ENCODE results near the gene VPS35. TPM values are rescaled to one million over a fixed set of nuclear protein-coding genes. Genes with fewer than 3 reads are reported as not detected.

The VPS35 gene
- total and polyA plus RNA-seq, 10 of the 15 experiments (the other 5 are each of a cell fraction or from before 2014, with no cell fraction given) = 28.5 to 125 (median 60.6) TPM

DNA sequence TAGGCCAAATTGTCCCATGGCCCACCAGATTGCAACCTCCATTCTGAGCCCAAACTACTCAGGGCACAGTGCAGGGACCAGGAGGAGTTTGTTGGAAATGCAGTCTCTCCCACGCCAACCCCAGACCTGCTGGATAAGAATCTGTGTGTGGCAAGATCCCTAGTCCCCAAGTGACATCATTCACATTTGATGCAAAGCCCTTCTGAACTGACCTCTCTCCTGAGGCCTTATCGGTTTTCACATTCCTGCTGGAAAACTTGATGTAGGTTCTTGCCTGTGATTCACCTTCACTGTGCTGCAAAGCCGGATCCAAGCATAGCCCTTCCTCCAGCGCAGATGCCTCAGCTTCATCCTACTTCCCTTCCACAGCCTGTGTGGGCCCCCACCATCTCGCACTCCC lies 61.2 kb downstream of the VPS35 start:
- TF ChIP-seq NR2C2 (IDR thresholded peaks at IDR 0.05; ENCODE audit: borderline replicate concordance, control insufficient read depth, insufficient read length, low read depth) = no peak
- no peak for TF ChIP-seq CBFB (IDR thresholded peaks at IDR 0.05; ENCODE audit: low read depth)
- TF ChIP-seq SIX5 (IDR thresholded peaks at IDR 0.05; ENCODE audit: low read depth, low read length, severe bottlenecking) = no peak
- TF ChIP-seq EP300 (IDR thresholded peaks at IDR 0.05; ENCODE audit: borderline replicate concordance in 1 of 2, control insufficient read depth in 1 of 2, low read depth in 2 of 2, low read length in 2 of 2) = no peak
- TF ChIP-seq, protein P1, sequence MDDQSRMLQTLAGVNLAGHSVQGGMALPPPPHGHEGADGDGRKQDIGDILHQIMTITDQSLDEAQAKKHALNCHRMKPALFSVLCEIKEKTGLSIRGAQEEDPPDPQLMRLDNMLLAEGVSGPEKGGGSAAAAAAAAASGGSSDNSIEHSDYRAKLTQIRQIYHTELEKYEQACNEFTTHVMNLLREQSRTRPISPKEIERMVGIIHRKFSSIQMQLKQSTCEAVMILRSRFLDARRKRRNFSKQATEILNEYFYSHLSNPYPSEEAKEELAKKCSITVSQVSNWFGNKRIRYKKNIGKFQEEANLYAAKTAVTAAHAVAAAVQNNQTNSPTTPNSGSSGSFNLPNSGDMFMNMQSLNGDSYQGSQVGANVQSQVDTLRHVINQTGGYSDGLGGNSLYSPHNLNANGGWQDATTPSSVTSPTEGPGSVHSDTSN (IDR thresholded peaks at IDR 0.05; ENCODE audit: insufficient replicate concordance, low read depth, low read length) = no peak
- no peak for TF ChIP-seq ETV6 (conservative IDR thresholded peaks at IDR 0.05 in 1 of 2, IDR thresholded peaks at IDR 0.05 in 1 of 2; ENCODE audit: borderline replicate concordance in 1 of 2, low read depth in 1 of 2)
- TF ChIP-seq TARDBP (IDR thresholded peaks at IDR 0.05; ENCODE audit: borderline replicate concordance) = no peak
- TF ChIP-seq SPI1 (IDR thresholded peaks at IDR 0.05; ENCODE audit: borderline replicate concordance, insufficient read depth, low read depth, low read length) = no peak
- TF ChIP-seq, protein P2, sequence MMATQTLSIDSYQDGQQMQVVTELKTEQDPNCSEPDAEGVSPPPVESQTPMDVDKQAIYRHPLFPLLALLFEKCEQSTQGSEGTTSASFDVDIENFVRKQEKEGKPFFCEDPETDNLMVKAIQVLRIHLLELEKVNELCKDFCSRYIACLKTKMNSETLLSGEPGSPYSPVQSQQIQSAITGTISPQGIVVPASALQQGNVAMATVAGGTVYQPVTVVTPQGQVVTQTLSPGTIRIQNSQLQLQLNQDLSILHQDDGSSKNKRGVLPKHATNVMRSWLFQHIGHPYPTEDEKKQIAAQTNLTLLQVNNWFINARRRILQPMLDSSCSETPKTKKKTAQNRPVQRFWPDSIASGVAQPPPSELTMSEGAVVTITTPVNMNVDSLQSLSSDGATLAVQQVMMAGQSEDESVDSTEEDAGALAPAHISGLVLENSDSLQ (IDR thresholded peaks at IDR 0.05) = no peak
- TF ChIP-seq, protein P3, sequence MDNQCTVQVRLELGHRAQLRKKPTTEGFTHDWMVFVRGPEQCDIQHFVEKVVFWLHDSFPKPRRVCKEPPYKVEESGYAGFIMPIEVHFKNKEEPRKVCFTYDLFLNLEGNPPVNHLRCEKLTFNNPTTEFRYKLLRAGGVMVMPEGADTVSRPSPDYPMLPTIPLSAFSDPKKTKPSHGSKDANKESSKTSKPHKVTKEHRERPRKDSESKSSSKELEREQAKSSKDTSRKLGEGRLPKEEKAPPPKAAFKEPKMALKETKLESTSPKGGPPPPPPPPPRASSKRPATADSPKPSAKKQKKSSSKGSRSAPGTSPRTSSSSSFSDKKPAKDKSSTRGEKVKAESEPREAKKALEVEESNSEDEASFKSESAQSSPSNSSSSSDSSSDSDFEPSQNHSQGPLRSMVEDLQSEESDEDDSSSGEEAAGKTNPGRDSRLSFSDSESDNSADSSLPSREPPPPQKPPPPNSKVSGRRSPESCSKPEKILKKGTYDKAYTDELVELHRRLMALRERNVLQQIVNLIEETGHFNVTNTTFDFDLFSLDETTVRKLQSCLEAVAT (IDR thresholded peaks at IDR 0.05) = no peak
- no peak for TF ChIP-seq RELA (IDR thresholded peaks at IDR 0.05; ENCODE audit: borderline replicate concordance, partially characterized antibody)
- no peak for TF ChIP-seq FOXM1 (IDR thresholded peaks at IDR 0.05; ENCODE audit: low read depth, low read length)
- no peak for TF ChIP-seq ZNF622 (IDR thresholded peaks at IDR 0.05)
- TF ChIP-seq TCF12 (IDR thresholded peaks at IDR 0.05; ENCODE audit: low read depth, low read length) = no peak
- no peak for TF ChIP-seq DPF2 (IDR thresholded peaks at IDR 0.05)
- no peak for TF ChIP-seq MYB (IDR thresholded peaks at IDR 0.05; ENCODE audit: borderline replicate concordance, low read depth, low read length)
- TF ChIP-seq NRF1 (conservative IDR thresholded peaks at IDR 0.05; ENCODE audit: low read depth, low read length) = no peak
- TF ChIP-seq, protein P4, sequence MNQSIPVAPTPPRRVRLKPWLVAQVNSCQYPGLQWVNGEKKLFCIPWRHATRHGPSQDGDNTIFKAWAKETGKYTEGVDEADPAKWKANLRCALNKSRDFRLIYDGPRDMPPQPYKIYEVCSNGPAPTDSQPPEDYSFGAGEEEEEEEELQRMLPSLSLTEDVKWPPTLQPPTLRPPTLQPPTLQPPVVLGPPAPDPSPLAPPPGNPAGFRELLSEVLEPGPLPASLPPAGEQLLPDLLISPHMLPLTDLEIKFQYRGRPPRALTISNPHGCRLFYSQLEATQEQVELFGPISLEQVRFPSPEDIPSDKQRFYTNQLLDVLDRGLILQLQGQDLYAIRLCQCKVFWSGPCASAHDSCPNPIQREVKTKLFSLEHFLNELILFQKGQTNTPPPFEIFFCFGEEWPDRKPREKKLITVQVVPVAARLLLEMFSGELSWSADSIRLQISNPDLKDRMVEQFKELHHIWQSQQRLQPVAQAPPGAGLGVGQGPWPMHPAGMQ (IDR thresholded peaks at IDR 0.05; ENCODE audit: borderline replicate concordance) = no peak
- no peak for TF ChIP-seq RAD21 (IDR thresholded peaks at IDR 0.05; ENCODE audit: insufficient read depth, low read depth, low read length)
- no peak for TF ChIP-seq HDAC6 (IDR thresholded peaks at IDR 0.05; ENCODE audit: unreplicated experiment)
- H2AFZ ChIP-seq (ENCODE audit: control insufficient read depth, low read depth, low read length) = no peak overlapping the region
- H3K36me3 ChIP-seq (ENCODE audit: control insufficient read depth in 2 of 2, insufficient read depth in 2 of 2, low read length in 1 of 2) = no peaks in the 10 kb centered on the region
- H3K4me2 ChIP-seq (ENCODE audit: control insufficient read depth, insufficient read depth) = no peak overlapping the region
- H4K20me1 ChIP-seq (ENCODE audit: control insufficient read depth, insufficient read depth) = no peaks in the 10 kb centered on the region
- SMC1A ChIA-PET (ENCODE audit: uncharacterized antibody, unreplicated experiment) = no interaction called here
- no peak for ATAC-seq
- no peak for DNase-seq (ENCODE audit: low read depth, low spot score)
- H3K27me3 ChIP-seq (replicated peaks in 1 of 2; ENCODE audit: control insufficient read depth in 2 of 2, insufficient read depth in 2 of 2, low read length in 1 of 2) = no peaks in the 10 kb centered on the region
- RAD21 ChIA-PET (ENCODE audit: unreplicated experiment) = no interaction called here
- H3K4me3 ChIP-seq = no peak overlapping the region
- no peaks in the 10 kb centered on the region for H3K79me2 ChIP-seq (ENCODE audit: control insufficient read depth, insufficient read depth, low read length)
- CTCF ChIA-PET = no interaction called here
- in situ Hi-C loops (cut with MboI) (no loop called here), intact Hi-C loops (cut with micrococcal nuclease; ENCODE audit: unreplicated experiment) (no loop called here)
- no peak overlapping the region for H3K9ac ChIP-seq (ENCODE audit: control insufficient read depth, insufficient read depth, low read length)
- no peaks in the 10 kb centered on the region for H3K9me3 ChIP-seq (replicated peaks; ENCODE audit: control insufficient read depth, insufficient read depth, low read length)
- H3K4me1 ChIP-seq (ENCODE audit: control insufficient read depth, insufficient read depth, low read length) = peaks cover 7% of the 10 kb centered on the region; the same call in 1 of the 2 replicates
- no peak overlapping the region for H3K27ac ChIP-seq (ENCODE audit: control insufficient read depth, insufficient read depth)
- no TSS peak for BruUV-seq (replicated peaks)
- POLR2A ChIA-PET = no interaction called here
- no peak for FAIRE-seq
- WGBS (ENCODE audit: insufficient coverage, insufficient replicate concordance, low lambda C conversion rate, missing lambda C conversion rate) = 88% methylated on average over 5 of the region's 5 CpGs

Measured in GM12878 (cell line).